WTC11 (cell line): Measurements from ENCODE around the gene ZNF813. TPM values are rescaled to one million over a fixed set of nuclear protein-coding genes. Genes with fewer than 3 reads are reported as not detected.

ENCODE experiments used
- ATAC-seq: fragments of 200-7000 bp; cut with Tn5 transposase; 2 replicates; pipeline ENCODE4 v1.10.0; 2021; ENCODE audit warnings: mild to moderate bottlenecking, moderate library complexity
- CTCF ChIA-PET: fragments of 300-600 bp; sonication (Branson Sonifier 250); formaldehyde crosslinking; loops from one replicate; lab custom pipeline; 2021; ENCODE audit warnings: antibody characterized with exemption; lab: Charles Lee
- POLR2A ChIA-PET: fragments of 350-600 bp; sonication (Branson Sonifier 250); formaldehyde crosslinking; loops from one replicate; lab custom pipeline; 2021; ENCODE audit warnings: antibody characterized with exemption; lab: Charles Lee
- DNase-seq: peaks from one replicate; pipeline ENCODE4 v3.0.0; 2021; ENCODE audit warnings: low spot score
- H3K27ac Mint-ChIP-seq: 2 replicates; pipeline ENCODE4 v1.8.0; 2021; ENCODE audit warnings: mixed read lengths
- H3K27me3 Mint-ChIP-seq: 2 replicates; pipeline ENCODE4 v1.8.0; 2021; ENCODE audit warnings: low read depth, mild to moderate bottlenecking, moderate library complexity, mixed read lengths
- H3K36me3 Mint-ChIP-seq: 2 replicates; pipeline ENCODE4 v1.8.0; 2021; ENCODE audit warnings: mixed read lengths
- H3K4me1 Mint-ChIP-seq: 2 replicates; pipeline ENCODE4 v1.8.0; 2022; ENCODE audit warnings: mixed read lengths
- H3K4me3 Mint-ChIP-seq: 2 replicates; pipeline ENCODE4 v1.8.0; 2021; ENCODE audit warnings: mild to moderate bottlenecking, moderate library complexity, mixed read lengths
- H3K9me3 Mint-ChIP-seq: 2 replicates; pipeline ENCODE4 v1.8.0; 2021; ENCODE audit warnings: mixed read lengths
- CDX4 ChIP-seq: fragments of 250-450 bp; sonication (Bioruptor Pico); IDR thresholded peaks from 2 replicates; pipeline ENCODE4 v1.9.0; 2021; ENCODE audit warnings: moderate library complexity, mild to moderate bottlenecking, inconsistent platforms, borderline replicate concordance
- CREB1 ChIP-seq: sonication (generic); formaldehyde crosslinking; IDR thresholded peaks from 2 replicates; pipeline ENCODE4 v1.8.0; 2023; ENCODE audit warnings: mild to moderate bottlenecking, missing genetic modification reagents
- CREM ChIP-seq: sonication (generic); formaldehyde crosslinking; IDR thresholded peaks from 2 replicates; pipeline ENCODE4 v1.8.1; 2022; ENCODE audit warnings: mild to moderate bottlenecking, missing genetic modification reagents, moderate library complexity
- EMX1 ChIP-seq: fragments of 250-450 bp; sonication (Bioruptor Pico); IDR thresholded peaks from 2 replicates; pipeline ENCODE4 v1.8.0; 2021; ENCODE audit warnings: mild to moderate bottlenecking
- GABPB1 ChIP-seq: sonication (generic); formaldehyde crosslinking; IDR thresholded peaks from 2 replicates; pipeline ENCODE4 v1.8.1; 2023; ENCODE audit warnings: mild to moderate bottlenecking, missing genetic modification reagents
- GRHL2 ChIP-seq: fragments of 250-450 bp; sonication (Bioruptor Pico); IDR thresholded peaks from 2 replicates; pipeline ENCODE4 v1.8.0; 2022; ENCODE audit warnings: mild to moderate bottlenecking, moderate library complexity; ENCODE audit not compliant: insufficient replicate concordance, severe bottlenecking
- GTF2I ChIP-seq: fragments of 250-450 bp; sonication (Bioruptor Pico); conservative IDR thresholded peaks from 2 replicates; pipeline ENCODE4 v1.4.0; 2021; ENCODE audit warnings: mild to moderate bottlenecking
- IRF2 ChIP-seq: sonication (generic); formaldehyde crosslinking; IDR thresholded peaks from 2 replicates; pipeline ENCODE4 v1.8.0; 2022; ENCODE audit warnings: low read depth, missing genetic modification reagents, borderline replicate concordance
- JAZF1 ChIP-seq: fragments of 250-450 bp; sonication (Bioruptor Pico); IDR thresholded peaks from 2 replicates; pipeline ENCODE4 v1.9.0; 2021; ENCODE audit warnings: moderate library complexity, mild to moderate bottlenecking, inconsistent platforms
- MAX ChIP-seq: sonication (generic); formaldehyde crosslinking; IDR thresholded peaks from 2 replicates; pipeline ENCODE4 v1.8.0; 2022; ENCODE audit warnings: mild to moderate bottlenecking, missing genetic modification reagents
- MLX ChIP-seq: sonication (generic); formaldehyde crosslinking; IDR thresholded peaks from 2 replicates; pipeline ENCODE4 v1.8.1; 2023; ENCODE audit warnings: mild to moderate bottlenecking, missing genetic modification reagents, moderate library complexity
- MXD4 ChIP-seq: fragments of 250-450 bp; sonication (Bioruptor Pico); IDR thresholded peaks from 2 replicates; pipeline ENCODE4 v1.8.0; 2021; ENCODE audit warnings: mild to moderate bottlenecking, moderate library complexity, borderline replicate concordance
- MYBL2 ChIP-seq: sonication (generic); formaldehyde crosslinking; IDR thresholded peaks from 2 replicates; pipeline ENCODE4 v1.8.1; 2023; ENCODE audit warnings: mild to moderate bottlenecking, moderate library complexity, missing genetic modification reagents
- NFE2L1 ChIP-seq: sonication (generic); formaldehyde crosslinking; IDR thresholded peaks from 2 replicates; pipeline ENCODE4 v1.8.1; 2023; ENCODE audit warnings: missing genetic modification reagents
- NFYB ChIP-seq: sonication (generic); formaldehyde crosslinking; conservative IDR thresholded peaks from 2 replicates; pipeline ENCODE4 v1.8.0; 2022; ENCODE audit warnings: low read depth, missing genetic modification reagents
- OVOL2 ChIP-seq: fragments of 250-450 bp; sonication (Bioruptor Pico); IDR thresholded peaks from 2 replicates; pipeline ENCODE4 v1.9.0; 2021; ENCODE audit warnings: mild to moderate bottlenecking, borderline replicate concordance
- PRRX2 ChIP-seq: fragments of 250-450 bp; sonication (Bioruptor Pico); IDR thresholded peaks from 2 replicates; pipeline ENCODE4 v1.8.0; 2021; ENCODE audit warnings: mild to moderate bottlenecking
- RORB ChIP-seq: fragments of 250-450 bp; sonication (Bioruptor Pico); IDR thresholded peaks from 2 replicates; pipeline ENCODE4 v1.9.0; 2021; ENCODE audit warnings: mild to moderate bottlenecking
- TCF7 ChIP-seq: sonication (generic); formaldehyde crosslinking; IDR thresholded peaks from 2 replicates; pipeline ENCODE4 v1.8.0; 2022; ENCODE audit warnings: mild to moderate bottlenecking, low read depth, missing genetic modification reagents, moderate library complexity
- TEAD1 ChIP-seq: sonication (generic); formaldehyde crosslinking; IDR thresholded peaks from 2 replicates; pipeline ENCODE4 v1.8.0; 2022; ENCODE audit warnings: mild to moderate bottlenecking, missing genetic modification reagents
- TEAD4 ChIP-seq: sonication (generic); formaldehyde crosslinking; IDR thresholded peaks from 2 replicates; pipeline ENCODE4 v1.8.0; 2022; ENCODE audit warnings: mild to moderate bottlenecking, missing genetic modification reagents
- ZNF263 ChIP-seq: sonication (generic); formaldehyde crosslinking; IDR thresholded peaks from 2 replicates; pipeline ENCODE4 v1.8.1; 2022; ENCODE audit warnings: low read depth, mild to moderate bottlenecking, moderate library complexity, missing genetic modification reagents
- ZNF396 ChIP-seq: fragments of 250-450 bp; sonication (Bioruptor Pico); IDR thresholded peaks from 2 replicates; pipeline ENCODE4 v1.8.0; 2021; ENCODE audit warnings: mild to moderate bottlenecking, moderate library complexity, borderline replicate concordance
- ZNF416 ChIP-seq: fragments of 250-450 bp; sonication (Bioruptor Pico); IDR thresholded peaks from 2 replicates; pipeline ENCODE4 v1.9.0; 2021; ENCODE audit warnings: mild to moderate bottlenecking, inconsistent platforms
- total RNA-seq: library from RNA; stranded (reverse); gene quantifications from 3 replicates; pipeline ENCODE4 v1.2.3, GENCODE V29; 2021
- TF ChIP-seq, protein P1 (sequence below): sonication (generic); formaldehyde crosslinking; IDR thresholded peaks from 2 replicates; pipeline ENCODE4 v1.8.0; 2023; ENCODE audit warnings: missing genetic modification reagents
- TF ChIP-seq, protein P2 (sequence below): sonication (generic); formaldehyde crosslinking; IDR thresholded peaks from 2 replicates; pipeline ENCODE4 v1.8.1; 2023; ENCODE audit warnings: mild to moderate bottlenecking, missing genetic modification reagents
- TF ChIP-seq, protein P3 (sequence below): sonication (generic); formaldehyde crosslinking; IDR thresholded peaks from 2 replicates; pipeline ENCODE4 v1.8.0; 2023; ENCODE audit warnings: missing genetic modification reagents, mild to moderate bottlenecking, borderline replicate concordance

ZNF813 gene
- total RNA-seq, 1 experiment from 2014 or later = 17.5 TPM

GRCh38 chr19:53537121-53537520, 69.6 kb downstream of the ZNF813 start:
- TF ChIP-seq MXD4 (CRISPR knock-in tag) (no peak), CDX4 (CRISPR knock-in tag) (no peak), ZNF263 (CRISPR knock-in tag) (no peak), RORB (CRISPR knock-in tag) (no peak), TCF7 (CRISPR knock-in tag) (no peak), GRHL2 (no peak), ZNF416 (no peak), MYBL2 (no peak), TEAD1 (CRISPR knock-in tag) (no peak), GABPB1 (CRISPR knock-in tag) (no peak), GTF2I (CRISPR knock-in tag) (no peak), EMX1 (CRISPR knock-in tag) (no peak), CREM (no peak), OVOL2 (CRISPR knock-in tag) (no peak), TEAD4 (CRISPR knock-in tag) (no peak)
- TF ChIP-seq, protein P1, sequence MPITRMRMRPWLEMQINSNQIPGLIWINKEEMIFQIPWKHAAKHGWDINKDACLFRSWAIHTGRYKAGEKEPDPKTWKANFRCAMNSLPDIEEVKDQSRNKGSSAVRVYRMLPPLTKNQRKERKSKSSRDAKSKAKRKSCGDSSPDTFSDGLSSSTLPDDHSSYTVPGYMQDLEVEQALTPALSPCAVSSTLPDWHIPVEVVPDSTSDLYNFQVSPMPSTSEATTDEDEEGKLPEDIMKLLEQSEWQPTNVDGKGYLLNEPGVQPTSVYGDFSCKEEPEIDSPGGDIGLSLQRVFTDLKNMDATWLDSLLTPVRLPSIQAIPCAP = no peak
- TF ChIP-seq, protein P2, sequence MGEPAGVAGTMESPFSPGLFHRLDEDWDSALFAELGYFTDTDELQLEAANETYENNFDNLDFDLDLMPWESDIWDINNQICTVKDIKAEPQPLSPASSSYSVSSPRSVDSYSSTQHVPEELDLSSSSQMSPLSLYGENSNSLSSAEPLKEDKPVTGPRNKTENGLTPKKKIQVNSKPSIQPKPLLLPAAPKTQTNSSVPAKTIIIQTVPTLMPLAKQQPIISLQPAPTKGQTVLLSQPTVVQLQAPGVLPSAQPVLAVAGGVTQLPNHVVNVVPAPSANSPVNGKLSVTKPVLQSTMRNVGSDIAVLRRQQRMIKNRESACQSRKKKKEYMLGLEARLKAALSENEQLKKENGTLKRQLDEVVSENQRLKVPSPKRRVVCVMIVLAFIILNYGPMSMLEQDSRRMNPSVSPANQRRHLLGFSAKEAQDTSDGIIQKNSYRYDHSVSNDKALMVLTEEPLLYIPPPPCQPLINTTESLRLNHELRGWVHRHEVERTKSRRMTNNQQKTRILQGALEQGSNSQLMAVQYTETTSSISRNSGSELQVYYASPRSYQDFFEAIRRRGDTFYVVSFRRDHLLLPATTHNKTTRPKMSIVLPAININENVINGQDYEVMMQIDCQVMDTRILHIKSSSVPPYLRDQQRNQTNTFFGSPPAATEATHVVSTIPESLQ (CRISPR knock-in tag) = no peak
- ChIA-PET CTCF (interaction anchor here (0.9 to 1.9 kb wide), 4 partner anchors 25 to 234 kb away, joined by 3 to 6 read pairs (median 4); no protein-coding TSS in a partner anchor), POLR2A (interaction anchor here (0.7 kb wide), 1 partner anchor 17 kb away, joined by 3 read pairs; no protein-coding TSS in a partner anchor)
- H3K36me3 Mint-ChIP-seq = peaks cover 36% of the 10 kb centered on the region
- no peaks in the 10 kb centered on the region for H3K27me3 Mint-ChIP-seq
- H3K27ac Mint-ChIP-seq = peak overlapping the region; percentile 63
- no peaks in the 10 kb centered on the region for H3K9me3 Mint-ChIP-seq
- H3K4me3 Mint-ChIP-seq = peak overlapping the region; percentile 92
- H3K4me1 Mint-ChIP-seq = peaks cover 5% of the 10 kb centered on the region; the same call in 1 of the 2 replicates
- DNase-seq (no peak), ATAC-seq (no peak)

- peak within 1 kb of the TSS; percentile 92 for H3K4me3 Mint-ChIP-seq
- H3K36me3 Mint-ChIP-seq = peaks cover 43% of the 10 kb centered on the region
- DNase-seq (peak; percentile 77), ATAC-seq (peak; percentile 96)
- H3K27ac Mint-ChIP-seq = peak within 1 kb of the TSS; percentile 94
- H3K27me3 Mint-ChIP-seq = no peaks in the 10 kb centered on the region
- CTCF ChIA-PET = interaction anchor here (0.9 to 1.9 kb wide), 4 partner anchors 25 to 233 kb away, joined by 3 to 6 read pairs (median 4); no protein-coding TSS in a partner anchor
- H3K4me1 Mint-ChIP-seq = peaks cover 5% of the 10 kb centered on the region; the same call in 1 of the 2 replicates
- POLR2A ChIA-PET = interaction anchor here (0.7 kb wide), 1 partner anchor 17 kb away, joined by 3 read pairs; no protein-coding TSS in a partner anchor
- no peaks in the 10 kb centered on the region for H3K9me3 Mint-ChIP-seq
- TF ChIP-seq JAZF1 (CRISPR knock-in tag) = no peak
- TF ChIP-seq CREB1 = no peak
- TF ChIP-seq IRF2 (CRISPR knock-in tag) = 0 out of 2 replicates have a peak, but pooled peaks have one; percentile 35
- peak; percentile 59; the same call in 1 of the 2 replicates for TF ChIP-seq NFE2L1
- no peak for TF ChIP-seq PRRX2 (CRISPR knock-in tag)
- 0 out of 2 replicates have a peak, but pooled peaks have one; percentile 32 for TF ChIP-seq NFYB (CRISPR knock-in tag)
- TF ChIP-seq TCF7 (CRISPR knock-in tag) = 0 out of 2 replicates have a peak, but pooled peaks have one; percentile 86
- TF ChIP-seq ZNF396 = no peak
- peak; percentile 81 for TF ChIP-seq MAX (CRISPR knock-in tag)
- 0 out of 2 replicates have a peak, but pooled peaks have one; percentile 55 for TF ChIP-seq MLX (CRISPR knock-in tag)
- TF ChIP-seq, protein P3, sequence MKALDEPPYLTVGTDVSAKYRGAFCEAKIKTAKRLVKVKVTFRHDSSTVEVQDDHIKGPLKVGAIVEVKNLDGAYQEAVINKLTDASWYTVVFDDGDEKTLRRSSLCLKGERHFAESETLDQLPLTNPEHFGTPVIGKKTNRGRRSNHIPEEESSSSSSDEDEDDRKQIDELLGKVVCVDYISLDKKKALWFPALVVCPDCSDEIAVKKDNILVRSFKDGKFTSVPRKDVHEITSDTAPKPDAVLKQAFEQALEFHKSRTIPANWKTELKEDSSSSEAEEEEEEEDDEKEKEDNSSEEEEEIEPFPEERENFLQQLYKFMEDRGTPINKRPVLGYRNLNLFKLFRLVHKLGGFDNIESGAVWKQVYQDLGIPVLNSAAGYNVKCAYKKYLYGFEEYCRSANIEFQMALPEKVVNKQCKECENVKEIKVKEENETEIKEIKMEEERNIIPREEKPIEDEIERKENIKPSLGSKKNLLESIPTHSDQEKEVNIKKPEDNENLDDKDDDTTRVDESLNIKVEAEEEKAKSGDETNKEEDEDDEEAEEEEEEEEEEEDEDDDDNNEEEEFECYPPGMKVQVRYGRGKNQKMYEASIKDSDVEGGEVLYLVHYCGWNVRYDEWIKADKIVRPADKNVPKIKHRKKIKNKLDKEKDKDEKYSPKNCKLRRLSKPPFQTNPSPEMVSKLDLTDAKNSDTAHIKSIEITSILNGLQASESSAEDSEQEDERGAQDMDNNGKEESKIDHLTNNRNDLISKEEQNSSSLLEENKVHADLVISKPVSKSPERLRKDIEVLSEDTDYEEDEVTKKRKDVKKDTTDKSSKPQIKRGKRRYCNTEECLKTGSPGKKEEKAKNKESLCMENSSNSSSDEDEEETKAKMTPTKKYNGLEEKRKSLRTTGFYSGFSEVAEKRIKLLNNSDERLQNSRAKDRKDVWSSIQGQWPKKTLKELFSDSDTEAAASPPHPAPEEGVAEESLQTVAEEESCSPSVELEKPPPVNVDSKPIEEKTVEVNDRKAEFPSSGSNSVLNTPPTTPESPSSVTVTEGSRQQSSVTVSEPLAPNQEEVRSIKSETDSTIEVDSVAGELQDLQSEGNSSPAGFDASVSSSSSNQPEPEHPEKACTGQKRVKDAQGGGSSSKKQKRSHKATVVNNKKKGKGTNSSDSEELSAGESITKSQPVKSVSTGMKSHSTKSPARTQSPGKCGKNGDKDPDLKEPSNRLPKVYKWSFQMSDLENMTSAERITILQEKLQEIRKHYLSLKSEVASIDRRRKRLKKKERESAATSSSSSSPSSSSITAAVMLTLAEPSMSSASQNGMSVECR (CRISPR knock-in tag) = peak; percentile 77
Measured at GRCh38 chr19:53537521-53538377, 70.2 kb downstream of the ZNF813 start, which contains the start of gene ZNF331. ZNF331 (plus strand) TSS chr19:53538145; CDS start chr19:53569377, 31,232 bp downstream.
